Panc1 (cell line): ENCODE results near the gene MAP2K3. TPM values are rescaled to one million over a fixed set of nuclear protein-coding genes. Genes with fewer than 3 reads are reported as not detected.

ENCODE experiments used
- ATAC-seq: fragments of 200-7000 bp; cut with Tn5 transposase; 2 replicates; pipeline ENCODE4 v1.9.1; 2020; ENCODE audit warnings: mild to moderate bottlenecking, moderate library complexity
- BruUV-seq: library from RNA; stranded (reverse); fragments of 400-500 nt; replicated peaks from 2 replicates; lab custom pipeline; 2021; lab: Mats Ljungman, UMichigan
- CTCF ChIA-PET: fragments of 300-600 bp; sonication (Branson Sonifier 250); formaldehyde crosslinking; loops from one replicate; lab custom pipeline; 2022; ENCODE audit warnings: antibody characterized with exemption; lab: Charles Lee
- POLR2A ChIA-PET: fragments of 300-600 bp; sonication (Branson Sonifier 250); formaldehyde crosslinking; loops from one replicate; lab custom pipeline; 2022; ENCODE audit warnings: antibody characterized with exemption; lab: Charles Lee
- DNase-seq: peaks from one replicate; pipeline ENCODE4 v3.0.0-alpha.2; 2010; ENCODE audit warnings: low read depth, low spot score
- H3K27ac ChIP-seq: 2 replicates; pipeline ENCODE4 v1.5.1; 2011; ENCODE audit warnings: mild to moderate bottlenecking, low read length, inconsistent platforms
- H3K27me3 ChIP-seq: fragments of 200-500 bp; sonication (Bioruptor generic); 2 replicates; pipeline ENCODE4 v1.6.0; 2014; ENCODE audit warnings: low read length, inconsistent platforms; ENCODE audit not compliant: control insufficient read depth, insufficient read depth
- H3K36me3 ChIP-seq: fragments of 200-500 bp; sonication (Bioruptor generic); 2 replicates; pipeline ENCODE4 v1.5.1; 2014; ENCODE audit warnings: inconsistent platforms, mild to moderate bottlenecking, low read length, moderate library complexity; ENCODE audit not compliant: control insufficient read depth, insufficient read depth
- H3K4me1 ChIP-seq: 2 replicates; pipeline ENCODE4 v1.5.1; 2011; ENCODE audit warnings: inconsistent platforms, mild to moderate bottlenecking, low read length, moderate library complexity; ENCODE audit not compliant: control insufficient read depth, insufficient read depth
- H3K4me3 ChIP-seq, 2 experiments: 2 replicates each; pipeline ENCODE4 v1.5.1; 2011 to 2012; ENCODE audit warnings: low read depth in 2 of 2, low read length in 2 of 2, mild to moderate bottlenecking in 2 of 2, inconsistent platforms in 1 of 2, moderate library complexity in 1 of 2
- H3K9me3 ChIP-seq: fragments of 200-500 bp; sonication (Bioruptor generic); 2 replicates; pipeline ENCODE4 v1.5.1; 2014; ENCODE audit warnings: low read depth, mild to moderate bottlenecking, inconsistent platforms, low read length, moderate library complexity; ENCODE audit not compliant: control insufficient read depth, insufficient read depth
- POLR2AphosphoS5 ChIP-seq: IDR thresholded peaks from 2 replicates; pipeline ENCODE4 v1.6.1; 2012; ENCODE audit warnings: mild to moderate bottlenecking, low read depth, low read length, moderate library complexity
- SIN3A ChIP-seq: IDR thresholded peaks from 2 replicates; pipeline ENCODE4 v1.6.1; 2012; ENCODE audit warnings: low read depth, mild to moderate bottlenecking, low read length, moderate library complexity, borderline replicate concordance; ENCODE audit not compliant: insufficient read depth
- TCF7L2 ChIP-seq: IDR thresholded peaks from 2 replicates; pipeline ENCODE4 v1.6.1; 2011; ENCODE audit warnings: mild to moderate bottlenecking, low read depth, low read length, inconsistent platforms
- in situ Hi-C: cut with HindIII; loops from 2 replicates; pipeline ENCODE4 v1.10.0; 2016; ENCODE audit warnings: low sequenced_read_pairs, low pct_unique_long_range_greater_than_20kb
- intact Hi-C: fragments of 100-400 bp; cut with micrococcal nuclease; formaldehyde crosslinking; loops from one replicate; pipeline ENCODE4 v1.10.0; 2022; ENCODE audit not compliant: unreplicated experiment
- total RNA-seq: library from RNA; stranded (reverse); gene quantifications from one replicate; pipeline ENCODE4 v1.2.1, GENCODE V29; 2021; ENCODE audit not compliant: unreplicated experiment
- TF ChIP-seq, protein P1 (sequence below), 2 experiments: IDR thresholded peaks; 2 replicates each; pipeline ENCODE4 v1.6.1; 2011 to 2012; ENCODE audit warnings: low read depth in 2 of 2, control low read depth in 1 of 2, low read length in 1 of 2, mild to moderate bottlenecking in 1 of 2, moderate library complexity in 1 of 2; ENCODE audit not compliant: insufficient read depth in 1 of 2
- TF ChIP-seq, protein P2 (sequence below): fragments of 450-650 bp; IDR thresholded peaks from 2 replicates; pipeline ENCODE4 v1.5.1; 2017; ENCODE audit warnings: mild to moderate bottlenecking

The MAP2K3 gene
- total RNA-seq, 1 experiment from 2014 or later = 44.4 TPM

DNA sequence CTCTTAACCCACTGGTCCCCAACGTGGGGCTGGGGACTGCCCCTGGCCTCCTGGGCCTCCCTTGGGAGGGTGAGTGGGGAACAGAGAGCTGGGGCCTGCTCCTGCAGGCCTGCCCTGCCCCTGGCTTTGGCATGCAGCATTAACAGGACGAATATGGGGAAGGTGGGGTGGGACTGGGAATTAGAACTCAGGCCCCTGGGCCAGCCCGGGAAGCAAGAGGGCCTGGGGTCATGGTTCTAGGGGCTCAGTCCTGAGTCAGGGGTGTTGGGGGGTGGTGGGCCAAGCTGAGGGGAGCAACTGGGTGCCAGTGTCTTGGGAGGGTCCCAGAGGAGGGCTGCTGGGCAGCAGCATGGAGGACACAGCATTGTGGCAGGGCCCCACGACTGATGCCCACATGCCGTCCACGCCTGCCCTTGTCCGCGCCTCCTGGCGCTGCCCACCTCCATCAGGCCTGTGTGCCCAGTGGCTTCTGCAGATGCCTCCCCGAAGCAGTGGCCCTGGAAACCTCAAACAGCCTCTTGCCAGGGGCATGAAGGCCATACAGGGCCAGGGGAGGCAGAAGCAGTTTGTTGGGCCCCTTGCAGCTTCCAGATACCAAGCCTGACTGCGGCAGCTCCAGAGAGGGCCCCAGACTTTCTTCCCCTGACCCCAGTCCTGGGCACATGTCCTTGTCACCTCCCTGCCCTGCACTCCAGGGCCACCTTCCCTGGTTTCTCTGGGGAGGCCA, 4.8 kb downstream of the MAP2K3 start:
- Histone ChIP-seq H3K4me1 (peaks cover 35% of the 10 kb centered on the region), H3K27me3 (no peaks in the 10 kb centered on the region), H3K36me3 (peaks cover 2% of the 10 kb centered on the region; the same call in 1 of the 2 replicates), H3K9me3 (no peaks in the 10 kb centered on the region), H3K27ac (peak overlapping the region; percentile 90), H3K4me3 (no peak overlapping the region)
- no TSS peak for BruUV-seq
- in situ Hi-C loops (no loop called here), intact Hi-C loops (loop anchor here (10.0 kb wide), 1 partner anchor 165 kb away; the partner anchor contains the start of gene DHRS7B)
- POLR2A ChIA-PET = no interaction called here
- CTCF ChIA-PET = no interaction called here
- DNase-seq (no peak), ATAC-seq (no peak)
- TF ChIP-seq POLR2AphosphoS5 (no peak), SIN3A (no peak), TCF7L2 (no peak)
- TF ChIP-seq, protein P1, sequence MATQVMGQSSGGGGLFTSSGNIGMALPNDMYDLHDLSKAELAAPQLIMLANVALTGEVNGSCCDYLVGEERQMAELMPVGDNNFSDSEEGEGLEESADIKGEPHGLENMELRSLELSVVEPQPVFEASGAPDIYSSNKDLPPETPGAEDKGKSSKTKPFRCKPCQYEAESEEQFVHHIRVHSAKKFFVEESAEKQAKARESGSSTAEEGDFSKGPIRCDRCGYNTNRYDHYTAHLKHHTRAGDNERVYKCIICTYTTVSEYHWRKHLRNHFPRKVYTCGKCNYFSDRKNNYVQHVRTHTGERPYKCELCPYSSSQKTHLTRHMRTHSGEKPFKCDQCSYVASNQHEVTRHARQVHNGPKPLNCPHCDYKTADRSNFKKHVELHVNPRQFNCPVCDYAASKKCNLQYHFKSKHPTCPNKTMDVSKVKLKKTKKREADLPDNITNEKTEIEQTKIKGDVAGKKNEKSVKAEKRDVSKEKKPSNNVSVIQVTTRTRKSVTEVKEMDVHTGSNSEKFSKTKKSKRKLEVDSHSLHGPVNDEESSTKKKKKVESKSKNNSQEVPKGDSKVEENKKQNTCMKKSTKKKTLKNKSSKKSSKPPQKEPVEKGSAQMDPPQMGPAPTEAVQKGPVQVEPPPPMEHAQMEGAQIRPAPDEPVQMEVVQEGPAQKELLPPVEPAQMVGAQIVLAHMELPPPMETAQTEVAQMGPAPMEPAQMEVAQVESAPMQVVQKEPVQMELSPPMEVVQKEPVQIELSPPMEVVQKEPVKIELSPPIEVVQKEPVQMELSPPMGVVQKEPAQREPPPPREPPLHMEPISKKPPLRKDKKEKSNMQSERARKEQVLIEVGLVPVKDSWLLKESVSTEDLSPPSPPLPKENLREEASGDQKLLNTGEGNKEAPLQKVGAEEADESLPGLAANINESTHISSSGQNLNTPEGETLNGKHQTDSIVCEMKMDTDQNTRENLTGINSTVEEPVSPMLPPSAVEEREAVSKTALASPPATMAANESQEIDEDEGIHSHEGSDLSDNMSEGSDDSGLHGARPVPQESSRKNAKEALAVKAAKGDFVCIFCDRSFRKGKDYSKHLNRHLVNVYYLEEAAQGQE (IDR thresholded peaks at IDR 0.05; ENCODE audit: insufficient read depth in 1 of 2, low read depth in 2 of 2, low read length in 1 of 2) = no peak
- TF ChIP-seq, protein P2, sequence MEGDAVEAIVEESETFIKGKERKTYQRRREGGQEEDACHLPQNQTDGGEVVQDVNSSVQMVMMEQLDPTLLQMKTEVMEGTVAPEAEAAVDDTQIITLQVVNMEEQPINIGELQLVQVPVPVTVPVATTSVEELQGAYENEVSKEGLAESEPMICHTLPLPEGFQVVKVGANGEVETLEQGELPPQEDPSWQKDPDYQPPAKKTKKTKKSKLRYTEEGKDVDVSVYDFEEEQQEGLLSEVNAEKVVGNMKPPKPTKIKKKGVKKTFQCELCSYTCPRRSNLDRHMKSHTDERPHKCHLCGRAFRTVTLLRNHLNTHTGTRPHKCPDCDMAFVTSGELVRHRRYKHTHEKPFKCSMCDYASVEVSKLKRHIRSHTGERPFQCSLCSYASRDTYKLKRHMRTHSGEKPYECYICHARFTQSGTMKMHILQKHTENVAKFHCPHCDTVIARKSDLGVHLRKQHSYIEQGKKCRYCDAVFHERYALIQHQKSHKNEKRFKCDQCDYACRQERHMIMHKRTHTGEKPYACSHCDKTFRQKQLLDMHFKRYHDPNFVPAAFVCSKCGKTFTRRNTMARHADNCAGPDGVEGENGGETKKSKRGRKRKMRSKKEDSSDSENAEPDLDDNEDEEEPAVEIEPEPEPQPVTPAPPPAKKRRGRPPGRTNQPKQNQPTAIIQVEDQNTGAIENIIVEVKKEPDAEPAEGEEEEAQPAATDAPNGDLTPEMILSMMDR = no peak

DNA sequence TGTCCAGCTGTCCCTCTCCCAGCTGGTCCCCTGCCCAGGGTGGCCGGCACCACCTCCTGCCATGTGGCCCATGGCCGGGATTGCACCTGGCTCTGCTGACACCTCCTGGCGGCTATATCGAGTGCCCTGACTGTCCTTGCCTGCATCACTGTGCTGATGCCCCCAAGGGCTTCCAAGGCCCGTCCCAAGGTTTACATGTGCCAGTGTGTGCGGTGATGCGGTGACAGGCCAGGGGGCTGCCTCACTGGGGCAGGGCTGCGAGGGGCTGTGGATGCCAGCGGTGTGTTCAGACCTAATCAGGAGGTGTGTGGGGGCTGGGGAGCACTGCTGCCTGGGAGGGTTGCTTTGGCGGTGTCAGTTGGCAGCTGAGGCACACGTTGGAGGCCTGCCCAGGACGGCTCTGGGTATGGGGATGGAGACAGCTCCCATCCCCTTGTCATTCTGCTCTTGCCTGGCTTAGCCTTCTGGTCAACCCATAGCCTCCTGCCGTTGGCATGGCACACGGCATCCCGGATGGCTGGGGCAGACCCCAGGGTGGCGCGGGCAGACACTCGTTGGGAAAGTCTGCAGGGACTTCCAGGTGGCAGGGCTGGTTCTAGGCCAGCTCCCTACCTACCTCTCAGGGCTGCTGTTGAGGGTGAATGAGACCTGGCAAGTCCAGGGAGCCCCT, 5.5 kb downstream of the MAP2K3 start:
- H3K36me3 ChIP-seq = peaks cover 2% of the 10 kb centered on the region; the same call in 1 of the 2 replicates
- ChIA-PET CTCF (no interaction called here), POLR2A (no interaction called here)
- no peaks in the 10 kb centered on the region for H3K27me3 ChIP-seq
- in situ Hi-C loops (no loop called here), intact Hi-C loops (loop anchor here (10.0 kb wide), 1 partner anchor 165 kb away; the partner anchor contains the start of gene DHRS7B)
- H3K4me3 ChIP-seq = no peak overlapping the region
- DNase-seq (no peak), ATAC-seq (no peak)
- BruUV-seq = no TSS peak
- H3K9me3 ChIP-seq = no peaks in the 10 kb centered on the region
- H3K4me1 ChIP-seq = peaks cover 35% of the 10 kb centered on the region
- no peak for TF ChIP-seq TCF7L2
- no peak for TF ChIP-seq POLR2AphosphoS5
- TF ChIP-seq, protein P1 (IDR thresholded peaks at IDR 0.05; ENCODE audit: insufficient read depth in 1 of 2, low read depth in 2 of 2, low read length in 1 of 2) = no peak
- no peak for TF ChIP-seq SIN3A
- TF ChIP-seq, protein P2 = no peak
- H3K27ac ChIP-seq = peak overlapping the region; percentile 63
